K562 (cell line): ENCODE data around the gene NR6A1. TPM values are rescaled to one million over a fixed set of nuclear protein-coding genes. Genes with fewer than 3 reads are reported as not detected.

Experiments
- ATAC-seq: fragments of 200-7000 bp; cut with Tn5 transposase; 3 replicates; pipeline ENCODE4 v1.9.1; 2020; ENCODE audit warnings: moderate library complexity
- BruUV-seq: library from RNA; stranded (reverse); fragments of 400-500 nt; replicated peaks from 2 replicates; lab custom pipeline; 2021; lab: Mats Ljungman, UMichigan
- CTCF ChIA-PET: fragments of 300-600 bp; formaldehyde crosslinking; extraction: SDS; loops from one replicate; lab custom pipeline; 2021; ENCODE audit warnings: low intra/inter-chr PET ratio; lab: Yijun Ruan, JAX
- POLR2A ChIA-PET: fragments of 300-600, 350-650 bp; sonication (Branson Sonifier 250); formaldehyde crosslinking; extraction: SDS; loops from one replicate; lab custom pipeline; 2021; ENCODE audit warnings: antibody characterized with exemption, inconsistent platforms; lab: Yijun Ruan, JAX
- DNase-seq, 4 experiments: peaks; one replicate each; pipeline versions ENCODE4 v3.0.0 to v3.0.0-alpha.2; 2011 to 2018; ENCODE audit warnings: low spot score in 3 of 4, mixed read lengths in 3 of 4; ENCODE audit errors: extremely low read depth in 1 of 4
- FAIRE-seq: peaks from 2 replicates; lab custom pipeline; 2011; peaks lifted over from hg19 to GRCh38; lab: Jason Lieb, UNC
- H2AFZ ChIP-seq: 2 replicates; pipeline ENCODE4 v1.6.0; 2011; ENCODE audit warnings: low read depth, low read length, control low read depth, inconsistent platforms
- H3K27ac ChIP-seq: fragments of 200-600 bp; 3 replicates; pipeline ENCODE4 v1.8.0; 2011; ENCODE audit warnings: low read depth, mild to moderate bottlenecking, control low read depth, inconsistent platforms, low read length, moderate library complexity, mixed read lengths; ENCODE audit errors: extremely low read depth
- H3K27me3 ChIP-seq, 2 experiments: fragments of 300-600 bp in 1 of 2; 2 replicates in 1 of 2; 3 replicates in 1 of 2; pipeline versions ENCODE4 v1.6.0 to v1.8.0; 2011; ENCODE audit warnings: inconsistent platforms in 2 of 2, low read length in 2 of 2, mild to moderate bottlenecking in 1 of 2, mixed read lengths in 1 of 2, moderate library complexity in 1 of 2; ENCODE audit not compliant: control insufficient read depth in 2 of 2, insufficient read depth in 2 of 2
- H3K36me3 ChIP-seq: fragments of 300-600 bp; 3 replicates; pipeline ENCODE4 v1.8.0; 2011; ENCODE audit warnings: mild to moderate bottlenecking, low read length, inconsistent platforms; ENCODE audit not compliant: control insufficient read depth, insufficient read depth
- H3K4me1 ChIP-seq, 2 experiments: fragments of 200-600 bp in 1 of 2; replicated peaks in 1 of 2; 2 replicates in 1 of 2; 3 replicates in 1 of 2; pipeline versions ENCODE4 v1.5.1 to v1.8.0; 2011; ENCODE audit warnings: inconsistent platforms in 2 of 2, low read length in 2 of 2, mild to moderate bottlenecking in 1 of 2, mixed read lengths in 1 of 2, moderate library complexity in 1 of 2; ENCODE audit not compliant: control insufficient read depth in 2 of 2, insufficient read depth in 2 of 2
- H3K4me2 ChIP-seq: 2 replicates; pipeline ENCODE4 v1.6.1; 2011; ENCODE audit warnings: low read length, control low read depth, inconsistent platforms, mixed read lengths; ENCODE audit not compliant: insufficient read depth
- H3K4me3 ChIP-seq: fragments of 200-600 bp; sonication (generic), shearing (Covaris generic); 2 replicates; pipeline ENCODE4 v1.5.1; 2016; ENCODE audit warnings: control low read depth, inconsistent platforms
- H3K79me2 ChIP-seq: fragments of 200-600 bp; 3 replicates; pipeline ENCODE4 v1.8.0; 2011; ENCODE audit warnings: low read length, inconsistent platforms; ENCODE audit not compliant: control insufficient read depth, insufficient read depth
- H3K9ac ChIP-seq, 2 experiments: 2 replicates each; pipeline versions ENCODE4 v1.6.0 to v1.6.1; 2011; ENCODE audit warnings: low read depth in 2 of 2, low read length in 2 of 2, control low read depth in 1 of 2, inconsistent platforms in 1 of 2, mild to moderate bottlenecking in 1 of 2, mixed read lengths in 1 of 2; ENCODE audit not compliant: insufficient read depth in 1 of 2
- H3K9me1 ChIP-seq: one replicate; pipeline ENCODE4 v1.6.0; 2011; ENCODE audit warnings: inconsistent platforms, mild to moderate bottlenecking, low read length, moderate library complexity; ENCODE audit not compliant: control insufficient read depth, insufficient read depth
- H3K9me3 ChIP-seq: replicated peaks from 2 replicates; pipeline ENCODE4 v1.5.1; 2011; ENCODE audit warnings: low read depth, low read length, inconsistent platforms; ENCODE audit not compliant: control insufficient read depth, insufficient read depth
- H4K20me1 ChIP-seq: replicated peaks from 2 replicates; pipeline ENCODE4 v1.6.1; 2011; ENCODE audit warnings: low read length, inconsistent platforms, mixed read lengths; ENCODE audit not compliant: control insufficient read depth, insufficient read depth
- CEBPZ ChIP-seq: fragments of 150-350 bp; IDR thresholded peaks from 2 replicates; pipeline ENCODE4 v1.6.1; 2014; ENCODE audit warnings: low read depth, mild to moderate bottlenecking, low read length, borderline replicate concordance
- DPF2 ChIP-seq: fragments of 450-650 bp; IDR thresholded peaks from 2 replicates; pipeline ENCODE4 v1.6.1; 2016
- ERF ChIP-seq: fragments of 450-650 bp; formaldehyde crosslinking; IDR thresholded peaks from 2 replicates; pipeline ENCODE4 v1.4.0; 2020; ENCODE audit warnings: mild to moderate bottlenecking, mixed read lengths
- MIER1 ChIP-seq: fragments of 450-650 bp; IDR thresholded peaks from 2 replicates; pipeline ENCODE4 v1.6.1; 2016; ENCODE audit warnings: antibody characterized with exemption, mild to moderate bottlenecking, low read depth
- MXI1 ChIP-seq: IDR thresholded peaks from 2 replicates; pipeline ENCODE4 v1.6.1; 2011; ENCODE audit warnings: low read depth, mild to moderate bottlenecking, improper control_type of control experiment, low read length
- POLR2B ChIP-seq: fragments of 450-650 bp; IDR thresholded peaks from 2 replicates; pipeline ENCODE4 v1.6.1; 2018; ENCODE audit warnings: low read depth; ENCODE audit not compliant: partially characterized antibody
- PTRF ChIP-seq: fragments of 450-650 bp; IDR thresholded peaks from 2 replicates; pipeline ENCODE4 v1.6.1; 2016; ENCODE audit warnings: mild to moderate bottlenecking, missing genetic modification characterization, missing compliant biosample characterization
- RBBP5 ChIP-seq: fragments of 200-600 bp; sonication (generic); IDR thresholded peaks from 2 replicates; pipeline ENCODE4 v1.6.1; 2012; ENCODE audit warnings: borderline replicate concordance, mild to moderate bottlenecking, low read length, control low read depth, inconsistent platforms; ENCODE audit not compliant: insufficient read depth, poor library complexity, severe bottlenecking
- ZNF23 ChIP-seq: fragments of 250-450 bp; sonication (Bioruptor Pico); IDR thresholded peaks from 2 replicates; pipeline ENCODE4 v1.4.0; 2020; ENCODE audit warnings: mild to moderate bottlenecking
- ZNF639 ChIP-seq, 2 experiments: fragments of 200-800 bp in 1 of 2; sonication (Bioruptor generic) in 1 of 2; sonication (generic) in 1 of 2; formaldehyde crosslinking in 1 of 2; IDR thresholded peaks in 1 of 2; conservative IDR thresholded peaks in 1 of 2; 2 replicates each; pipeline versions ENCODE4 v1.5.0 to v1.6.1; 2016 to 2020; ENCODE audit warnings: missing compliant biosample characterization in 1 of 2, missing genetic modification characterization in 1 of 2, missing genetic modification reagents in 1 of 2
- WGBS: fragments of 100-300 bp; shearing (Covaris generic); methylation state at CpG from one replicate; pipeline ENCODE4 v1.1.6; 2016; ENCODE audit warnings: low coverage, mixed read lengths; ENCODE audit not compliant: insufficient coverage; ENCODE audit errors: missing lambda C conversion rate; 5-methylcytosine and 5-hydroxymethylcytosine counted together
- in situ Hi-C: fragments of 300-500 bp; cut with MboI; formaldehyde crosslinking; loops from 4 replicates; pipeline ENCODE4 v1.15.0; 2018; ENCODE audit warnings: inconsistent platforms, mixed read lengths
- intact Hi-C: fragments of 100-400 bp; cut with micrococcal nuclease; formaldehyde crosslinking; loops from 2 replicates; pipeline ENCODE4 v1.14.2; 2022
- polyA plus RNA-seq, 8 experiments: library from polyadenylated mRNA; depleted of rRNA in 4 of 8; stranded (reverse) in 5 of 8; unstranded in 3 of 8; fragments of >200 nt; fragmentation: Nextera tagmentation in 2 of 8; fragmentation: Illumina TruSeq in 1 of 8; extraction: Ambion mirVana in 2 of 8; extraction: Trizol in 1 of 8; gene quantifications; 2 replicates each; pipeline versions ENCODE4 v1.2.1 to v1.2.3, GENCODE V29; 2011 to 2014; ENCODE audit warnings: inconsistent platforms in 1 of 8, missing spikeins in 1 of 8
- total RNA-seq, 7 experiments: library from RNA; depleted of rRNA in 6 of 7; stranded (reverse); fragments of >200 nt in 6 of 7; fragmentation: Illumina TruSeq in 2 of 7; extraction: Trizol in 2 of 7; gene quantifications; 2 replicates each; pipeline versions ENCODE4 v1.2.1 to v1.2.3, GENCODE V29; 2011 to 2021; ENCODE audit warnings: low replicate concordance in 1 of 7

NR6A1 gene
- total and polyA plus RNA-seq, 9 of the 15 experiments (the other 6 are each of a cell fraction or from before 2014, with no cell fraction given) = 9.7 to 55.4 (median 28.3) TPM

GRCh38 chr9:124790301-124790700, 19.2 kb upstream of the NR6A1 start:
- in situ Hi-C loops = loop anchor here (10.0 kb wide), 1 partner anchor 54 kb away; no protein-coding TSS in a partner anchor
- ATAC-seq = no peak
- H2AFZ ChIP-seq = no peak overlapping the region
- H3K27ac ChIP-seq = no peak overlapping the region
- intact Hi-C loops = no loop called here
- no peaks in the 10 kb centered on the region for H3K36me3 ChIP-seq
- no peaks in the 10 kb centered on the region for H3K9me3 ChIP-seq
- no peak overlapping the region for H3K4me2 ChIP-seq
- CTCF ChIA-PET = interaction anchor here (0.6 kb wide), 1 partner anchor 571 kb away, joined by 3 read pairs; no protein-coding TSS in a partner anchor
- H3K9ac ChIP-seq = no peak overlapping the region
- BruUV-seq = no TSS peak
- TF ChIP-seq ZNF23 (CRISPR knock-in tag) = no peak
- TF ChIP-seq, all 486 proteins: peak for 0
- Histone ChIP-seq H4K20me1 (no peaks in the 10 kb centered on the region), H3K9me1 (no peaks in the 10 kb centered on the region), H3K79me2 (no peaks in the 10 kb centered on the region), H3K27me3 (peaks cover 0 to 11% of the 10 kb centered on the region in 2 experiments; a peak in 2 of 5 replicates), H3K4me3 (no peak overlapping the region), H3K4me1 (peaks cover 0 to 13% of the 10 kb centered on the region in 2 experiments; a peak in 2 of 5 replicates)
- 14% methylated on average over 8 of the region's 8 CpGs for WGBS
- no peak for FAIRE-seq
- POLR2A ChIA-PET = interaction anchor here (1.1 to 1.5 kb wide), 3 partner anchors 18 to 88 kb away, joined by 4 to 6 read pairs (median 6); no protein-coding TSS in a partner anchor
- DNase-seq = no peak

GRCh38 chr9:124789531-124789930, 18.4 kb upstream of the NR6A1 start:
- Histone ChIP-seq H4K20me1 (no peaks in the 10 kb centered on the region), H3K4me2 (no peak overlapping the region), H3K4me3 (no peak overlapping the region), H2AFZ (no peak overlapping the region), H3K9me1 (no peaks in the 10 kb centered on the region), H3K27ac (no peak overlapping the region), H3K9ac (no peak overlapping the region), H3K36me3 (no peaks in the 10 kb centered on the region), H3K4me1 (peaks cover 0 to 8% of the 10 kb centered on the region in 2 experiments; a peak in 2 of 5 replicates), H3K9me3 (no peaks in the 10 kb centered on the region), H3K79me2 (no peaks in the 10 kb centered on the region), H3K27me3 (peaks cover 0 to 11% of the 10 kb centered on the region in 2 experiments; a peak in 2 of 5 replicates)
- in situ Hi-C loops = no loop called here
- intact Hi-C loops = no loop called here
- CTCF ChIA-PET = no interaction called here
- WGBS = 6% methylated on average over 2 of the region's 2 CpGs
- FAIRE-seq (no peak), DNase-seq (no peak), ATAC-seq (no peak)
- BruUV-seq = no TSS peak
- POLR2A ChIA-PET = interaction anchor here (0.6 to 1.5 kb wide), 4 partner anchors 17 to 321 kb away, joined by 4 to 6 read pairs (median 6); no protein-coding TSS in a partner anchor
- TF ChIP-seq DPF2 (no peak), ZNF639 (CRISPR knock-in tag; conservative IDR thresholded peaks at IDR 0.05 in 1 of 2, IDR thresholded peaks at IDR 0.05 in 1 of 2) (no peak), RBBP5 (no peak), MXI1 (no peak), CEBPZ (no peak), ERF (no peak), PTRF (tag) (no peak), POLR2B (no peak), MIER1 (no peak)
